ENCODE data around the gene DENND4A.

DENND4A gene

GRCh38 chr15:65839354-65839901 lies 47.3 kb upstream of the DENND4A start:
- no peaks in the 10 kb centered on the region for H3K27me3 ChIP-seq (ENCODE audit: low read length)
- no peak overlapping the region for H2AFZ ChIP-seq (ENCODE audit: low read depth, low read length, severe bottlenecking)
- no peaks in the 10 kb centered on the region for H3K79me2 ChIP-seq (ENCODE audit: insufficient read depth, low read length)
- no peak overlapping the region for H3K9ac ChIP-seq (ENCODE audit: low read length)
- H4K20me1 ChIP-seq (ENCODE audit: low read depth, low read length), result no peaks in the 10 kb centered on the region
- no peak overlapping the region for H3K27ac ChIP-seq (ENCODE audit: low read depth, low read length)
- no peaks in the 10 kb centered on the region for H3K9me3 ChIP-seq (ENCODE audit: insufficient read depth, low read length)
- H3K4me2 ChIP-seq (ENCODE audit: low read depth, low read length, poor library complexity, severe bottlenecking), result no peak overlapping the region
- no peaks in the 10 kb centered on the region for H3F3A ChIP-seq (ENCODE audit: insufficient read depth)
- no peak overlapping the region for H3K4me3 ChIP-seq (ENCODE audit: insufficient read depth, low read length, poor library complexity, severe bottlenecking)
- TF ChIP-seq EZH2phosphoT487 (conservative IDR thresholded peaks at IDR 0.05; ENCODE audit: low read length) (no peak), CTCF (IDR thresholded peaks at IDR 0.05; ENCODE audit: insufficient read depth, low read length, poor library complexity, severe bottlenecking) (no peak)
- no peaks in the 10 kb centered on the region for H3K36me3 ChIP-seq (ENCODE audit: low read length)
- H3K9me2 ChIP-seq (replicated peaks; ENCODE audit: insufficient read depth, low read length), result no peaks in the 10 kb centered on the region

- Histone ChIP-seq H4K20me1 (ENCODE audit: low read depth, low read length) (no peaks in the 10 kb centered on the region), H3K9me2 (replicated peaks; ENCODE audit: insufficient read depth, low read length) (no peaks in the 10 kb centered on the region), H3K4me2 (ENCODE audit: low read depth, low read length, poor library complexity, severe bottlenecking) (no peak overlapping the region), H3K9ac (ENCODE audit: low read length) (no peak overlapping the region), H3K27ac (ENCODE audit: low read depth, low read length) (no peak overlapping the region), H2AFZ (ENCODE audit: low read depth, low read length, severe bottlenecking) (peak overlapping the region; percentile 25), H3F3A (ENCODE audit: insufficient read depth) (no peaks in the 10 kb centered on the region), H3K27me3 (ENCODE audit: low read length) (no peaks in the 10 kb centered on the region), H3K36me3 (ENCODE audit: low read length) (no peaks in the 10 kb centered on the region), H3K9me3 (ENCODE audit: insufficient read depth, low read length) (no peaks in the 10 kb centered on the region), H3K4me3 (ENCODE audit: insufficient read depth, low read length, poor library complexity, severe bottlenecking) (no peak overlapping the region), H3K79me2 (ENCODE audit: insufficient read depth, low read length) (no peaks in the 10 kb centered on the region)
- no peak for TF ChIP-seq EZH2phosphoT487 (conservative IDR thresholded peaks at IDR 0.05; ENCODE audit: low read length)
- TF ChIP-seq CTCF (IDR thresholded peaks at IDR 0.05; ENCODE audit: insufficient read depth, low read length, poor library complexity, severe bottlenecking), result no peak
Measured at GRCh38 chr15:65837301-65838294, 45.5 kb upstream of the DENND4A start.

DNA sequence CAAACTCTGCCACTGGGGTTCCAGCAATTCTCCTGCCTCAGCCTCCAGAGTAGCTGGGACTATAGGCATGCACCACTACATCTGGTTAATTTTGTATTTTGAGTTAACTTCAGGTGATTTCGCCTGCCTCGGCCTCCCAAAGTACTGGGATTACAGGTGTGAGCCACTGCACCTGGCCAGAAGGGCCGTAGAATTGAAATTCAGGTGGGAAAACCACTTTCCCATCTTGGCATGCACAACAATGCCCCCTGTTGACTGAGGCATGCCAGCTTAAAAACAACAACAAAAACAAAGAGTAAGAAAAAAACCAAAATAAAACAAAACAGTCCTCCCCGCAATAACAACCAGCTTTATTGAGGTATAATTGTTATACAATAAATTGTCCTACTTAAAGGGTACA lies 44.6 kb upstream of the DENND4A start:
- H4K20me1 ChIP-seq (ENCODE audit: low read depth, low read length), result no peaks in the 10 kb centered on the region
- no peaks in the 10 kb centered on the region for H3K36me3 ChIP-seq (ENCODE audit: low read length)
- no peaks in the 10 kb centered on the region for H3K79me2 ChIP-seq (ENCODE audit: insufficient read depth, low read length)
- no peaks in the 10 kb centered on the region for H3K27me3 ChIP-seq (ENCODE audit: low read length)
- no peak overlapping the region for H3K27ac ChIP-seq (ENCODE audit: low read depth, low read length)
- H3K9me3 ChIP-seq (ENCODE audit: insufficient read depth, low read length), result no peaks in the 10 kb centered on the region
- H3K4me3 ChIP-seq (ENCODE audit: insufficient read depth, low read length, poor library complexity, severe bottlenecking), result no peak overlapping the region
- TF ChIP-seq CTCF (IDR thresholded peaks at IDR 0.05; ENCODE audit: insufficient read depth, low read length, poor library complexity, severe bottlenecking) (peak; percentile 77), EZH2phosphoT487 (conservative IDR thresholded peaks at IDR 0.05; ENCODE audit: low read length) (no peak)
- no peak overlapping the region for H3K4me2 ChIP-seq (ENCODE audit: low read depth, low read length, poor library complexity, severe bottlenecking)
- H3F3A ChIP-seq (ENCODE audit: insufficient read depth), result no peaks in the 10 kb centered on the region
- no peak overlapping the region for H3K9ac ChIP-seq (ENCODE audit: low read length)
- H3K9me2 ChIP-seq (replicated peaks; ENCODE audit: insufficient read depth, low read length), result no peaks in the 10 kb centered on the region
- H2AFZ ChIP-seq (ENCODE audit: low read depth, low read length, severe bottlenecking), result no peak overlapping the region
